ENCODE data around the gene FBXO41. TPM values are rescaled to one million over a fixed set of nuclear protein-coding genes. Genes with fewer than 3 reads are reported as not detected.

FBXO41 gene
- total RNA-seq, 1 donor from 2014 or later: 1.5 TPM

DNA sequence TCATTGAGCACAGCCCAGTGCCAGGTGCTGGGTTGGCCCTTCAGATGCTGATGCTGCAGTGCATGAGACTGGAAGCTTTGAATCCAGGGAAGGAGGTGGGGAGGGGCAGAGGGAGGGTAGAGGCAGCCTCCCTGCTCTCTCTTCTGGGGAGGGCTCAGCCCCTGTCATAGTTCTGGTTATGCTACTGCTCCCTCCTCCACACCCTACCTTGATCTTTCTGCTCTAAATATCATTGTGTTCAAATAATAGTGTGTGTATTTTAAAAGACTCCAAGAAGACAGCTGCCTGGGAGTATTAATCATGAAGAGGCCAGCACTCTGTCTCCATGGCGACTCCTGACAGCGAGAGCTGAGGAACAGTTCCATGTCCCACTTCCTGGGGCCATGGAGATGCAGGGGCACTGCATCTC lies 12.9 kb upstream of the FBXO41 start:
- peaks cover 11% of the 10 kb centered on the region for H4K20me1 ChIP-seq (ENCODE audit: low read depth)
- peaks cover 100% of the 10 kb centered on the region for H3K27me3 ChIP-seq
- no peaks in the 10 kb centered on the region for H3K9me3 ChIP-seq (ENCODE audit: low read depth)
- H3K4me3 ChIP-seq: no peak overlapping the region
- no peaks in the 10 kb centered on the region for H3K79me2 ChIP-seq (ENCODE audit: low read depth)
- H3K27ac Mint-ChIP-seq: no peak overlapping the region
- H3K4me1 Mint-ChIP-seq: peaks cover 12% of the 10 kb centered on the region
- no peaks in the 10 kb centered on the region for H3K9me3 Mint-ChIP-seq
- H3K36me3 ChIP-seq: no peaks in the 10 kb centered on the region
- H3K27me3 Mint-ChIP-seq (ENCODE audit: insufficient read depth, low read depth): peaks cover 49% of the 10 kb centered on the region
- peaks cover 3% of the 10 kb centered on the region for H3K4me1 ChIP-seq
- TF ChIP-seq CTCF (IDR thresholded peaks at IDR 0.05) (no peak), EZH2phosphoT487 (IDR thresholded peaks at IDR 0.05) (no peak), EZH2 (IDR thresholded peaks at IDR 0.05) (no peak)
- no peak for DNase-seq (ENCODE audit: low spot score)
- no peaks in the 10 kb centered on the region for H3F3A ChIP-seq (ENCODE audit: low read depth)
- no peak overlapping the region for H3K9ac ChIP-seq
- H2AFZ ChIP-seq (replicated peaks): no peak overlapping the region
- H3K36me3 Mint-ChIP-seq: no peaks in the 10 kb centered on the region
- H3K27ac ChIP-seq: no peak overlapping the region
- H3K4me2 ChIP-seq: no peak overlapping the region
- H3K4me3 Mint-ChIP-seq: no peak overlapping the region

DNA sequence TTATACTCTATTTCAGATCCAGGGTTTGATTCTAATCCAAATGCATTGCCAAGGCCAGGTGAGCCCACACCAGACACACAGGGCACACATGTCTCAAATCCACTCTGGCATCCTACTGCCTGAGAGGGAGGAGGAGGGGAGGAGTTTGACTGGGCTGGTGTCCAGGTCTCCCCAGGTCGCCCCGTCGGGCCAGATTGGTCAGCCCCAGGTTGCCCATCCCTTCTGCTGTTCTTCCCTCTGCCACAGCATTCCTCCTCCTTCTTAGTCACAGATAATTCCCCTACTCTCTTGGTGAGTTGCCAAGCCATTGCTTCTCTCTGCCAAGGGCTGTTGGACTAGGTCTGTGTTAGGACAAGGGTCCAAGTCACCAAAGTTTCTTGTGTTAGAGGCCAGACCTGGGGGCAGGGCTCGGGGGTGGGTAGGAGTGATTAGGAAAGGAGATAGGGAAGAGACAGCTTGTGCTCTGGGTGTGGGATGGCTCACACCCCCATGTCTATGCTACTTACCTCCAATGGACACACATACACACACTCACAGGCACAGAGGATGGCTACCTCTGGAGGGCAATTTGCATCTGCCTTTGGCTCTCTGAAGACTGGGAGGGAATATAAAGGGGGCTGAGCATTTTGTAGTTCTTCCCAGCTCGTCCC lies 11.6 kb upstream of the FBXO41 start:
- H3K4me1 ChIP-seq: peaks cover 3% of the 10 kb centered on the region
- peaks cover 22% of the 10 kb centered on the region for H4K20me1 ChIP-seq (ENCODE audit: low read depth)
- H3K27ac ChIP-seq: no peak overlapping the region
- DNase-seq (ENCODE audit: low spot score): no peak
- Mint-ChIP-seq H3K27me3 (ENCODE audit: insufficient read depth, low read depth) (peaks cover 62% of the 10 kb centered on the region), H3K4me1 (peaks cover 16% of the 10 kb centered on the region), H3K9me3 (no peaks in the 10 kb centered on the region), H3K36me3 (no peaks in the 10 kb centered on the region), H3K27ac (no peak overlapping the region), H3K4me3 (no peak overlapping the region)
- H3F3A ChIP-seq (ENCODE audit: low read depth): peaks cover 7% of the 10 kb centered on the region
- no peak overlapping the region for H3K4me3 ChIP-seq
- no peaks in the 10 kb centered on the region for H3K79me2 ChIP-seq (ENCODE audit: low read depth)
- H3K4me2 ChIP-seq: no peak overlapping the region
- no peak overlapping the region for H2AFZ ChIP-seq (replicated peaks)
- TF ChIP-seq EZH2 (IDR thresholded peaks at IDR 0.05) (no peak), CTCF (IDR thresholded peaks at IDR 0.05) (no peak), EZH2phosphoT487 (IDR thresholded peaks at IDR 0.05) (no peak)
- H3K9me3 ChIP-seq (ENCODE audit: low read depth): no peaks in the 10 kb centered on the region
- H3K36me3 ChIP-seq: no peaks in the 10 kb centered on the region
- peaks cover 100% of the 10 kb centered on the region for H3K27me3 ChIP-seq
- no peak overlapping the region for H3K9ac ChIP-seq

DNA sequence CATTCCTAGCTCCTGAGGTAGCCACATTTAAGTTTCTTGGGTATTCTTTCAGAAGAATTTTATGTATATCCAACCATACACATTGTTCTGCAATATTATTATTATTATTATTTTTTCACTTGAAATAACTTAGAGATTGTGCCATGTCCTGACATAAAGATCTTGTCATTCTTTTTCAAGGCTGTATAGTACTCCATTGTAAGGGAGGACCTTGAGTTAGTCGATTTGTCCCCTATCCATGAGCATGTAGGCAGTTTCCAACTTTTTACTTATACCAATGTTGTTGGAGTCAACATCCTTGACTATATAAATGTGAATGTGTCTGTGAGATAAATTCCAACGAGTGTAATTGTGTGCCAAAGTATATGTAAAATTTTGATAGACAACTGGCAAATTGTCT lies 10.0 kb upstream of the FBXO41 start:
- peaks cover 19% of the 10 kb centered on the region for H3K4me1 Mint-ChIP-seq
- Histone ChIP-seq H2AFZ (replicated peaks) (no peak overlapping the region), H3K79me2 (ENCODE audit: low read depth) (no peaks in the 10 kb centered on the region), H3K9ac (no peak overlapping the region), H3K27ac (no peak overlapping the region), H3F3A (ENCODE audit: low read depth) (peaks cover 14% of the 10 kb centered on the region), H3K4me1 (peaks cover 3% of the 10 kb centered on the region), H3K27me3 (peaks cover 100% of the 10 kb centered on the region), H3K9me3 (ENCODE audit: low read depth) (no peaks in the 10 kb centered on the region), H3K36me3 (no peaks in the 10 kb centered on the region), H3K4me3 (no peak overlapping the region), H3K4me2 (no peak overlapping the region), H4K20me1 (ENCODE audit: low read depth) (peaks cover 35% of the 10 kb centered on the region)
- no peak overlapping the region for H3K27ac Mint-ChIP-seq
- peaks cover 71% of the 10 kb centered on the region for H3K27me3 Mint-ChIP-seq (ENCODE audit: insufficient read depth, low read depth)
- H3K4me3 Mint-ChIP-seq: peak overlapping the region; percentile 35
- H3K9me3 Mint-ChIP-seq: no peaks in the 10 kb centered on the region
- H3K36me3 Mint-ChIP-seq: no peaks in the 10 kb centered on the region
- DNase-seq (ENCODE audit: low spot score): no peak
- no peak for TF ChIP-seq EZH2 (IDR thresholded peaks at IDR 0.05)
- TF ChIP-seq EZH2phosphoT487 (IDR thresholded peaks at IDR 0.05): no peak
- TF ChIP-seq CTCF (IDR thresholded peaks at IDR 0.05): no peak

Measured in neural progenitor cell (in vitro differentiated cells).